NT2/D1 (cell line): ENCODE data around the gene NOSIP.

Experiments
- YY1 ChIP-seq: IDR thresholded peaks from 2 replicates; pipeline ENCODE4 v1.6.1; 2011; ENCODE audit not compliant: insufficient read length, insufficient read depth
- ZNF274 ChIP-seq: IDR thresholded peaks from 2 replicates; pipeline ENCODE4 v1.6.1; 2011; ENCODE audit warnings: mild to moderate bottlenecking, low read depth, low read length

GRCh38 chr19:49605605-49606004 lies 25.2 kb upstream of the NOSIP start:
- TF ChIP-seq ZNF274 (no peak), YY1 (no peak)
